NCI-H82 treated with DMSO at 0.1 percent for 48 hours (cell line): ENCODE measurements around the gene TDRD15.
A peak's percentile ranks its signal among the peaks of the same experiment; 100 is the strongest.
"Not testable (repeated sequence)": the region's sequence is repeated elsewhere in the genome, so short reads cannot be mapped to it uniquely, and the experiment has no call there.

Experiments used
- DNase-seq: peaks from one replicate; lab custom pipeline; 2025; ENCODE audit not compliant: unreplicated experiment; lab: John Stamatoyannopoulos, UW

The TDRD15 gene

GRCh38 chr2:21123473-21124393 is at the start of gene TDRD15:
Gene TDRD15 (plus strand): TSS chr2:21123968. CDS start chr2:21137468, 13,500 bp downstream.
- no peak for DNase-seq

- no peak for DNase-seq
These were observed 45.5 kb upstream of the TDRD15 start for GRCh38 chr2:21078296-21078695.

GRCh38 chr2:21083482-21083881 is 40.3 kb upstream of the TDRD15 start:
- no peak for DNase-seq

GRCh38 chr2:21084401-21084800 is 39.4 kb upstream of the TDRD15 start:
- no peak for DNase-seq

GRCh38 chr2:21092308-21092869 is 31.4 kb upstream of the TDRD15 start:
- DNase-seq = no peak

- DNase-seq = no peak
These were observed 28.6 kb upstream of the TDRD15 start for GRCh38 chr2:21095178-21095577.

- no peak for DNase-seq
These were observed 28.1 kb upstream of the TDRD15 start for GRCh38 chr2:21095714-21096113.

GRCh38 chr2:21096458-21096857 is 27.3 kb upstream of the TDRD15 start:
- no peak for DNase-seq

- DNase-seq = no peak
These were observed 26.4 kb upstream of the TDRD15 start for GRCh38 chr2:21097331-21097730.

GRCh38 chr2:21098294-21098693 is 25.5 kb upstream of the TDRD15 start:
- no peak for DNase-seq

- no peak for DNase-seq
These were observed 24.4 kb upstream of the TDRD15 start for GRCh38 chr2:21099281-21099907.

- DNase-seq = not testable (repeated sequence)
These were observed 22.1 kb upstream of the TDRD15 start for GRCh38 chr2:21101514-21102155.

GRCh38 chr2:21102356-21102755 is 21.4 kb upstream of the TDRD15 start:
- no peak for DNase-seq

GRCh38 chr2:21103274-21103891 is 20.4 kb upstream of the TDRD15 start:
- DNase-seq = no peak

GRCh38 chr2:21104030-21104660 is 19.6 kb upstream of the TDRD15 start:
- no peak for DNase-seq

- no peak for DNase-seq
These were observed 12.8 kb upstream of the TDRD15 start for GRCh38 chr2:21111012-21111411.

- DNase-seq = no peak
These were observed 6.1 kb upstream of the TDRD15 start for GRCh38 chr2:21117688-21118087.

GRCh38 chr2:21118302-21118920 is 5.4 kb upstream of the TDRD15 start:
- peak; percentile 8 for DNase-seq

GRCh38 chr2:21131861-21132260 is 8.1 kb downstream of the TDRD15 start:
- DNase-seq = no peak

- DNase-seq = no peak
These were observed 11.8 kb downstream of the TDRD15 start for GRCh38 chr2:21135585-21135984.
